HG02852 (cell line): ENCODE measurements around the gene GXYLT2.

Experiments
- ATAC-seq: cut with Tn5 transposase; IDR thresholded peaks from one replicate; pipeline ENCODE4 v1.9.1; 2021; ENCODE audit warnings: mild to moderate bottlenecking, moderate library complexity; ENCODE audit not compliant: unreplicated experiment

Gene GXYLT2, protein sequence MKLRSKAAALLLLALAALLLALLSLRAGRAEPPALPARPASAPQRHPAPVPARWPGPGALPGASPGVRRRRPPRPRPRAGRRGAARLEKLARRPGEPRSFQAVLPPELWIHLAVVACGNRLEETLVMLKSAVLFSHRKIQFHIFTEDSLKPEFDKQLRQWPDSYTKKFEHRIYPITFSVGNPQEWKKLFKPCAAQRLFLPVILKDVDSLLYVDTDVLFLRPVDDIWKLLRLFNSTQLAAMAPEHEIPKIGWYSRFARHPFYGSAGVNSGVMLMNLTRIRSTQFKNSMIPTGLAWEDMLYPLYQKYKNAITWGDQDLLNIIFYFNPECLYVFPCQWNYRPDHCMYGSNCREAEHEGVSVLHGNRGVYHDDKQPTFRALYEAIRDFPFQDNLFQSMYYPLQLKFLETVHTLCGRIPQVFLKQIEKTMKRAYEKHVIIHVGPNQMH

GRCh38 chr3:72887705-72888545, at the start of gene GXYLT2:
Gene GXYLT2, plus strand, starts transcription at chr3:72888046. Its CDS starts 188 bp downstream, at chr3:72888234.
- ATAC-seq = peak; percentile 75

GRCh38 chr3:72839057-72839456, 48.8 kb upstream of the GXYLT2 start:
- ATAC-seq = no peak

DNA sequence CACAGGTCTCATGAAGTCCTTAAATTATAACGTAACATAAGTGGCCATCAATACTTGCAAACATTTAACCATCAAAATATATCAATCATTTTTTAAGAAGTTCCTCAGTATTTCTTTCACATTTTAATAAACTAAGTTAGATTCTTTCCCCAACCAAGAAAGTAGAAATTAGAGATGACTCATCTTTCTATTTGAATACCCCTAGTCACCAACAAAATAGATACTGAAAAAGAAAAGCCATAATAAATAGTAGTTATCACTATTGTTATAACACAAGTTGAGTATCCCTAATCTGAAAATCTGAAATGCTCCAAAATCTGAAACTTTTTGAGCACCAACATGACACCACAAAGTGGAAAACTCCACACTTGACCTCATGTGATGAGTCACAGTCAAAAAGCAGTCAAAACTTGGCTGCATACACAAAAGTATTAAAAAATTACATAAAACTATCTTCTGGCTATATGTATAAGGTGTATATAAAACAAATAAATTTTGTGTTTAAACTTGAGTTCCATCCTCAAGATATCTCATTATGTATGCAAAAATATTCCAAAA, 43.3 kb upstream of the GXYLT2 start:
- ATAC-seq = peak; percentile 20

GRCh38 chr3:72846166-72846565, 41.7 kb upstream of the GXYLT2 start:
- ATAC-seq = no peak

DNA sequence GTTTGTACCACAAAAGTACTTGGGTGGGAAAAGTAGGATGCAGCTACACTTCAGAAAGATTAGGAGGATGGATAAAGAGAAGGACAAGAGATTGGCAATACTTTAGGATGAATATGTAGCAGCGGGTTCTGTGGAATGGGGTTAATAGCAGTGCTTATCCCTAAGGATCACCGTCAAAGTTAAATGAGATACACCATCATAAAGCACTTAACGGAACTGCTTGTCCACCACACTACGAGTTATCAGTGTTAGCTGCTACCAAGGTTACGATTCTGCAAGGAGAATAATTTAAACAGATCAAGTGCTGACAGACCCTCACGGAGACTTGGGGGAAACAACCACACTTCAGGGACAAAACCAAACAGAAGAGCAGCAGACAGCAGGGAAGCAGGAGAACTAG, 40.6 kb upstream of the GXYLT2 start:
- ATAC-seq = no peak

DNA sequence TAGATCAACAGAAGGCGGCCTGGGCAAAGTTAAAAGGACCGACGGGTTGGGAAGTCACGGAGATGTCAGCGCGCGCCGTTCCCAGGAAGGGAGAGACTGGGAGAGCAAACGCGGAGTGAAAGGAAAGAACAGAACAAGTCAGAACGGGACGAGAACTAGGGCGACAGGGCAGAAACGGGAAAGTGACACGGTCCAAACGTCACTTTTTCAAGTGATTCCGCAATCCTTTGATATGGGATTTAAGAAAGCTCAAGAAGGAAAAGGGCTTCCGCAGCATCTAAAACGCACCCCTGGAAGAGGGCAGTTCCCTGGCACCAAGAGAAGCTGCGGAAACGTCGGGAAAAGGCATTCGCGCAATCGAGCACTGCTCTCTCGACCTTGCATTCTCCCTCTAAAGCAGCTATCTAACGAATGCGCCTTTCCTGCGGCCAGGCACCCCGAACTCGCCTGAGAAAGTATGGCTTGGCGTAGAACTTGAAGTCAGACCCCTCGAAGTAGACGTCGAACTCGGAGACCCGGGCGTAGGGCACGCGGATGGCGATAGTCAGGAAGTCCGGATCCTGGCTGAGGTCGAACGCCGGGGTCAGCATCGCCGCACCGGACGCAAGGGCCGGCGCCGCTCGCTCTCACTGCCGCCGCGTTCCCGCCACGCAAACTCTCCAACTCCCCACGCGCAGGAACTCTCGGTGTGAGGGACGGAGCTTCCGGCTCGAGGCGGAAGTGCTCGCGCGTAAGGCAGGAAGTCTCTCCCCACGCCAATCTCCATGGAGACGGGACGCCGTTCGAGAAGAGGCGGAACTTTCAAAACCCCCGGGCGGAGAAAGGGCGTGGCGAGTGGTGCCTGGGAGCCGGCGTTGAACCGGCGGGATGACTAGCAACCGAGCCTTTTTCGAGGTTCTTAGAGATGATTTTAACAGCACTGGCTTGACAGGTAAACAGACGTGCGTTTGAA, 39.8 kb upstream of the GXYLT2 start, which contains the start of gene SHQ1:
Gene SHQ1 (minus strand): TSS at position 695 of the 952 bp plus-strand sequence. CDS start 105 bp downstream, at position 590.
- ATAC-seq = peak; percentile 85

GRCh38 chr3:72848703-72849081, 39.2 kb upstream of the GXYLT2 start:
- ATAC-seq = peak; percentile 41

GRCh38 chr3:72855001-72855400, 32.8 kb upstream of the GXYLT2 start:
- ATAC-seq = no peak

DNA sequence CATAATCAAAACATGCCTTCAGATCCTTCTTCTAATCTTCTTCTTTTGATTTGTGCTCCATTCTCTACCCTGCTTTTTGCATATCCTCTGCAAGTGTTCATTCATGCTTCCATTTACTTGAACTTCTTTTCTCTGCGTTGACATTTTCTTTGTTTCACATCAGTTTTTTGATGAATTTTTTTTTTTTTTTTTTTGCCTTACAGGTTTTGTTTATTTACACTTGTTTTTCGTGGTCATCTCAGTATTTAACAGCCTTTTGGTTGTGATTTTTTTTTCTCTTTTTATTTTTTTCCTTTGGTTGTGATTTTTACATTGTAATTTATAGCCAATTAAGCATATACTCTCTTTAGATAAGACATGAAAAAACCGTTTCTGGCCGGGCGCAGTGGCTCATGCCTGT, 27.8 kb upstream of the GXYLT2 start:
- no peak for ATAC-seq

GRCh38 chr3:72860846-72861245, 27.0 kb upstream of the GXYLT2 start:
- ATAC-seq = no peak

DNA sequence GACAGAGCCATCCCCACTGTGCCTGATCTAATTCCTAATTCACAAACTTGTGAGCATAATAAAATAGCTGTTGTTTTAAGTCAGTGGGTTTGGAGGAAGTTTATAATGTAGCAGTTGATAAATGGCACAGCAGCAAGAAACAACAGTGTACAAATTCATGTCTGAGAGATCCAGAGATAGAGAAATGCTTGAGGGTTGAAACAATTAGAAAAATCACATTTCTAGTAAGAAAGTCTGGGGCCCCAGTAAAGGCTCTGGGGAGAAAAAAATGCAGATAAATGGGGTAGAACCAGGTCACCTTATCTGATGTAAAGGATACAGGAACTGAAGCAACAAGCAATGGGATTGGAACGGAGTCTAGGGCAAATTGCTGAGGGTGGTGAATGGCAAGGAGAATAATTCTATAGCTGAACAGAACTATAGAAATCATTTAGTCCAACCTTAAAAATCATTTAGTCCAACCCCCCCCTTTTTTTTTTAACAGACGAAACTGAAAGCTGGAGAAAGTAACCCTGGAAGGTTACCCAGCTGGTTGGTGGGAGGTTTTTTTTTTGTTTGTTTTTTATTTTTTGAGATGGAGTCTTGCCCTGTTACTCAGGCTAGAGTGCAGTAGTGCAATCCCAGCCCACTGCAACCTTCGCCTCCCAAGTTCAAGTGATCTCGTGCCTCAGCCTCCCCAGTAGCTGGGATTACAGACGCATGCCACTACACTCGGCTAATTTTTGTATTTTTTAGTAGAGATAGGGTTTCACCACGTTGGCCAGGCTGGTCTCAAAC, 25.3 kb upstream of the GXYLT2 start:
- no peak for ATAC-seq

DNA sequence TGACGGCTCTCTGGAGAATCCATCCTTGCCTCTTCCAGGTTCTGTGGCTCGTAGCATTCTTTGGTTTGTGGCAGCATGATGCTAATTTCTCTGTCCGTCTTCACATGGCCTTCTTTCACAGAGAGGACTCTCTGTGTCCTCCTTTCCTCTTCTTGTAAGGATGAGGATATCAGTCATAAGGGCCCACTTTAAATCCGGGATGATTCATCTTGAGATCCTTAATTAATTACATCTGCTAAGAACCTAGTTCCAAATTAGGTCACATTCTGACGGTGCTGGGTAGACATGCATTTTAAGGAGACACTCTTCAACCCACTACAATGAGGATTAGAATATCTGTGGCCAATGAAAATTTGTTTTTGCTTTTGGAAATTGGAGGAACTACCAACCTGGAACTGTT, 15.7 kb upstream of the GXYLT2 start:
- no peak for ATAC-seq

DNA sequence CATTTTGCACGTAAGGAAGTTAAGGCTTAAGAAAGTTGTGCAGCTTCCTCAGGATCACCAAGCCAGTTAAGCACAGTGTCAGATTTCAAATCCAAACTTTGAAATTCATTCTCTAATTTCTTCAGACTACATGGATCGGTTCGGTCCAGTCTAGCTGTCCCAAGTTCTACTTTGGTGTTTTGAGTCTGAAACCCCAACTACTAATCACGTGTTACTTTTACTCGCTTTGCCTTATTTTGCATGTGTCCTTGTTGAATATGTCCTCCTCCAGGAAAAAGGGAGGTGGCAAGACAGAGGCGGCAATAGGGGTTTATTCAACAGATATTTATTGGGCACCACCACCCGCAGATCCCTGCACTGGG, 522 bp upstream of the GXYLT2 start:
- ATAC-seq = no peak

- no peak for ATAC-seq
Observed at GRCh38 chr3:72888546-72889309, 882 bp downstream of the GXYLT2 start.

DNA sequence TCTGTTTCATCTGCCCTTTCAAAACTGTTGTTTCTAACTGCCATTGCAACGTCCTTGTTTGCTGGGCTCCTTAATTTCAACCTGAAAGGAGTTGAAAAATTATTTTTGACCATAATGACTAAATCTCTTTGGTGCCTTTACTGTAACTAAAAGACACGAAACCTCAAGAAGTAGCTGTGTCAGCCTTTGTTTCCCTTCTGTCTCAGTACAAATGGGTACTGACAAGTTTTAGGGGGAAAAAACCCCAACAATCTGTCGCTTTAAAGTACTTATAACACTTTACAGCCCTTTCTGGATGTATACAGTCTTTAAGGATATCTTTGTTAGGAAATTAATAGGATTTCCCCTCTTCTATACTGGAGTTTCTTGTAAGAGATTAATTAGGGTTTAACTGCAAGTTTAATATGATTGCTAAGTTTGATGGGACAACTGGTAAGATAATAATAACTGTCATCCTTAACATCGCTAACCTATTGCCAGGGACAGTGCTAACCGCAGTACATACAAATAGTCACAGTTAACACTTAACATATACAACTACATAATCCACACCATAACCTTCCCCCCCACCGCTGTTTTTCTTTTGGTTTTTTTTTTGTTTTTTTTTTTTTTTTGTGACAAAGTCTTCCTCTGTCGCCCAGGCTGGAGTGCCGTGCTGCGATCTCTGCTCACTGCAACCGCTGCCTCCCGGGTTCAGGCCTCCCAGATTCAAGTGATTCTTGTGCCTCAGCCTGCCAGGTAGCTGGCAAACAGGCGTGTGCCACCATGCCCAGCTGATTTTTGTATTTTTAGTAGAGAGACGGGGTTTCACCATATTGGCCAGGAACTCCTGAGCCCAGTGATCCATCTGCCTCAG, 1.7 kb downstream of the GXYLT2 start:
- no peak for ATAC-seq

GRCh38 chr3:72890166-72890925, 2.5 kb downstream of the GXYLT2 start:
- ATAC-seq = no peak
